Caco-2 (cell line): ENCODE data around the gene SHROOM4. TPM values are rescaled to one million over a fixed set of nuclear protein-coding genes. Genes with fewer than 3 reads are reported as not detected.

Experiments
- BruUV-seq: library from RNA; stranded (reverse); fragments of 400-500 nt; replicated peaks from 2 replicates; lab custom pipeline; 2021; lab: Mats Ljungman, UMichigan
- CTCF ChIA-PET: fragments of 300-600 bp; sonication (Branson Sonifier 250); formaldehyde crosslinking; loops from one replicate; lab custom pipeline; 2022; ENCODE audit warnings: antibody characterized with exemption; lab: Charles Lee
- POLR2A ChIA-PET: fragments of 300-600 bp; sonication (Branson Sonifier 250); formaldehyde crosslinking; loops from one replicate; lab custom pipeline; 2022; ENCODE audit warnings: antibody characterized with exemption; lab: Charles Lee
- DNase-seq, 2 experiments: peaks; one replicate each; pipeline versions ENCODE4 v3.0.0 to v3.0.0-alpha.2; 2020 to 2022
- H3K27me3 ChIP-seq: replicated peaks from 2 replicates; pipeline ENCODE4 v1.6.0; 2011; ENCODE audit warnings: low read length; ENCODE audit not compliant: control insufficient read depth, insufficient read depth
- H3K36me3 ChIP-seq: 2 replicates; pipeline ENCODE4 v1.5.1; 2011; ENCODE audit warnings: low read length; ENCODE audit not compliant: control insufficient read depth, insufficient read depth
- H3K4me1 ChIP-seq: fragments of 250-450 bp; sonication (Bioruptor Pico); 2 replicates; pipeline ENCODE4 v1.5.1; 2020; ENCODE audit warnings: mild to moderate bottlenecking
- H3K4me3 ChIP-seq: 2 replicates; pipeline ENCODE4 v1.5.1; 2011; ENCODE audit warnings: low read depth, mild to moderate bottlenecking, control low read depth, low read length
- H3K9me3 ChIP-seq: fragments of 250-450 bp; sonication (Bioruptor Pico); 2 replicates; pipeline ENCODE4 v1.5.1; 2020; ENCODE audit warnings: mild to moderate bottlenecking, moderate library complexity
- H3K27ac Mint-ChIP-seq: one replicate; pipeline ENCODE4 v1.8.0; 2022; ENCODE audit warnings: mixed read lengths; ENCODE audit not compliant: unreplicated experiment
- H3K27me3 Mint-ChIP-seq: one replicate; pipeline ENCODE4 v1.8.0; 2022; ENCODE audit warnings: mixed read lengths; ENCODE audit not compliant: insufficient read depth, unreplicated experiment
- H3K36me3 Mint-ChIP-seq: one replicate; pipeline ENCODE4 v1.8.0; 2022; ENCODE audit warnings: mild to moderate bottlenecking, mixed read lengths; ENCODE audit not compliant: insufficient read depth, unreplicated experiment
- H3K4me1 Mint-ChIP-seq: one replicate; pipeline ENCODE4 v1.8.0; 2022; ENCODE audit warnings: low read depth, mixed read lengths; ENCODE audit not compliant: unreplicated experiment
- H3K4me3 Mint-ChIP-seq: one replicate; pipeline ENCODE4 v1.8.0; 2022; ENCODE audit warnings: mild to moderate bottlenecking, moderate library complexity, mixed read lengths; ENCODE audit not compliant: unreplicated experiment
- H3K9me3 Mint-ChIP-seq: one replicate; pipeline ENCODE4 v1.8.0; 2022; ENCODE audit warnings: mixed read lengths; ENCODE audit not compliant: unreplicated experiment
- intact Hi-C: fragments of 100-400 bp; cut with micrococcal nuclease; formaldehyde crosslinking; loops from one replicate; pipeline ENCODE4 v1.10.0; 2022; ENCODE audit not compliant: unreplicated experiment
- total RNA-seq: library from RNA; stranded (reverse); gene quantifications from 2 replicates; pipeline ENCODE4 v1.2.3, GENCODE V29; 2022
- TF ChIP-seq, protein P1 (sequence below), 2 experiments: fragments of 200-600 bp in 1 of 2; IDR thresholded peaks; 1 replicate in 1 of 2; 2 replicates in 1 of 2; pipeline versions ENCODE4 v1.5.1 to v1.8.0; 2011 to 2022; ENCODE audit warnings: antibody characterized with exemption in 1 of 2, control low read depth in 1 of 2, inconsistent platforms in 1 of 2, low read depth in 1 of 2, low read length in 1 of 2, mild to moderate bottlenecking in 1 of 2, moderate library complexity in 1 of 2; ENCODE audit not compliant: insufficient read depth in 1 of 2, severe bottlenecking in 1 of 2, unreplicated experiment in 1 of 2

Gene SHROOM4
- total RNA-seq, 1 experiment from 2014 or later, result 0.09 TPM

DNA sequence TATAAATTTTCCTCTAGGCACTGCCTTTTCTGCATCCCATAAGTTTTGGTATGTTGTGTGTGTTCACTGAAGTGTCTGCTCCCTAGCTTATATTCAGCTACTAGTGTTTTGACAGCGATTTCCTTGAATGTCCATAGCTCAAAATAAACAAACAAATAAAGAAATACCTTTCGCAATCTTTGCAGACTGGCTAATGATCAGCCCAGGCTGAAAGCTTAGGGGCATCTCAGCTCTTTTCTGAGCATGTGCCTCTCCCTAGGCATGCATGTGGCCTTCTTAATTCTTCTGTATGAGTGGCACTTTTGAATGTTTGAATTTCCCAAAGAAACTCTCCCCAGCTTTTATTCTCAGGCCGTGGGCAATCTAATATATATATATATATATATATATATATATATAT, 44.6 kb upstream of the SHROOM4 start:
- H3K27me3 Mint-ChIP-seq, result peaks cover 4% of the 10 kb centered on the region
- TF ChIP-seq, protein P1, sequence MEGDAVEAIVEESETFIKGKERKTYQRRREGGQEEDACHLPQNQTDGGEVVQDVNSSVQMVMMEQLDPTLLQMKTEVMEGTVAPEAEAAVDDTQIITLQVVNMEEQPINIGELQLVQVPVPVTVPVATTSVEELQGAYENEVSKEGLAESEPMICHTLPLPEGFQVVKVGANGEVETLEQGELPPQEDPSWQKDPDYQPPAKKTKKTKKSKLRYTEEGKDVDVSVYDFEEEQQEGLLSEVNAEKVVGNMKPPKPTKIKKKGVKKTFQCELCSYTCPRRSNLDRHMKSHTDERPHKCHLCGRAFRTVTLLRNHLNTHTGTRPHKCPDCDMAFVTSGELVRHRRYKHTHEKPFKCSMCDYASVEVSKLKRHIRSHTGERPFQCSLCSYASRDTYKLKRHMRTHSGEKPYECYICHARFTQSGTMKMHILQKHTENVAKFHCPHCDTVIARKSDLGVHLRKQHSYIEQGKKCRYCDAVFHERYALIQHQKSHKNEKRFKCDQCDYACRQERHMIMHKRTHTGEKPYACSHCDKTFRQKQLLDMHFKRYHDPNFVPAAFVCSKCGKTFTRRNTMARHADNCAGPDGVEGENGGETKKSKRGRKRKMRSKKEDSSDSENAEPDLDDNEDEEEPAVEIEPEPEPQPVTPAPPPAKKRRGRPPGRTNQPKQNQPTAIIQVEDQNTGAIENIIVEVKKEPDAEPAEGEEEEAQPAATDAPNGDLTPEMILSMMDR (IDR thresholded peaks at IDR 0.05; ENCODE audit: insufficient read depth in 1 of 2, low read depth in 1 of 2, low read length in 1 of 2, severe bottlenecking in 1 of 2, unreplicated experiment in 1 of 2), result no peak
- H3K27ac Mint-ChIP-seq, result no peak overlapping the region
- CTCF ChIA-PET, result interaction anchor here (0.6 kb wide), 1 partner anchor 124 kb away, joined by 6 read pairs; no protein-coding TSS in a partner anchor
- H3K36me3 Mint-ChIP-seq, result no peaks in the 10 kb centered on the region
- H3K36me3 ChIP-seq, result no peaks in the 10 kb centered on the region
- H3K4me3 Mint-ChIP-seq, result no peak overlapping the region
- BruUV-seq, result no TSS peak
- no peaks in the 10 kb centered on the region for H3K4me1 Mint-ChIP-seq
- H3K4me1 ChIP-seq, result no peaks in the 10 kb centered on the region
- POLR2A ChIA-PET, result no interaction called here
- peaks cover 9% of the 10 kb centered on the region for H3K9me3 Mint-ChIP-seq
- no peak overlapping the region for H3K4me3 ChIP-seq
- no peaks in the 10 kb centered on the region for H3K9me3 ChIP-seq
- intact Hi-C loops, result no loop called here
- H3K27me3 ChIP-seq, result no peaks in the 10 kb centered on the region
- DNase-seq, result no peak

DNA sequence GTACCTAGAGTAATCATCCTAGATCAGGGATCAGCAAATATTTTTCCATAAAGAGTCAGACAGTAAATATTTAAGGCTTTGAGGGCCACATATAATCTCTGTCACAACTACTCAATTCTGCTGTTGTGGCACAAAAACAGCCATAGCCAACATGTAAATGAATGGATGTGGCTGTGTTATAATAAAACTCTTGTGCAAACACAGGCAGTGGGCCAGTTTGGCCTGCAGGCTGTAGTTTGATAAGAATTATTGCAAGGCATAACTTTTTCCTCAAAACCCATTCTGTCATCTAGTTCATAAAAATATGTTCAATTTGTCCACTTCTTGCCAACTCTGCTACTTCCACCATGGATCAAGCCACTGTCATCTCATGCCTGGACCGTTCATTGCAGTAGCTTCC, 39.4 kb upstream of the SHROOM4 start:
- peaks cover 5% of the 10 kb centered on the region for H3K27me3 Mint-ChIP-seq
- intact Hi-C loops, result no loop called here
- Histone ChIP-seq H3K36me3 (no peaks in the 10 kb centered on the region), H3K27me3 (no peaks in the 10 kb centered on the region), H3K4me1 (no peaks in the 10 kb centered on the region), H3K9me3 (no peaks in the 10 kb centered on the region), H3K4me3 (no peak overlapping the region)
- CTCF ChIA-PET, result no interaction called here
- peaks cover 5% of the 10 kb centered on the region for H3K9me3 Mint-ChIP-seq
- TF ChIP-seq, protein P1 (IDR thresholded peaks at IDR 0.05; ENCODE audit: insufficient read depth in 1 of 2, low read depth in 1 of 2, low read length in 1 of 2, severe bottlenecking in 1 of 2, unreplicated experiment in 1 of 2), result no peak
- no peak overlapping the region for H3K27ac Mint-ChIP-seq
- H3K36me3 Mint-ChIP-seq, result no peaks in the 10 kb centered on the region
- no peak overlapping the region for H3K4me3 Mint-ChIP-seq
- DNase-seq, result no peak
- no TSS peak for BruUV-seq
- POLR2A ChIA-PET, result no interaction called here
- no peaks in the 10 kb centered on the region for H3K4me1 Mint-ChIP-seq

DNA sequence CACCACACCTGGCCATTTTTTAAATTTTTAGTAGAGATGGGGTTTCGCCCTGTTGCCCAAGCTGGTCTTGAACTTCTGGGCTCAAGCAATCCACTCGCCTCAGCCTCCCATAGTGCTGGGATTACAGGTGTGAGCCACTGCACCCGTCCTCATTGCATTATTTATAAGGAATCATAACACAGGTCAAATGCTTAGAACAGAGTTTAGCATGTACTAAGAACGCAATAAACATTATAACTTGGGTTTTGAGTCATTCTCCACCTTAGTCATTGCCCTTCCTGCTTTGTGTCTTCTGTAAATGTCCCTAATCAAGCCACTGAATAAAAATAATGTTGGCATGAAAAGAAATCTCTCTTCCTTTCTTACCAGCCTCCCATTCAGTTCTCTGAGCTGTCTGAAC, 38.5 kb upstream of the SHROOM4 start:
- H3K9me3 Mint-ChIP-seq, result no peaks in the 10 kb centered on the region
- Histone ChIP-seq H3K9me3 (no peaks in the 10 kb centered on the region), H3K36me3 (no peaks in the 10 kb centered on the region), H3K27me3 (no peaks in the 10 kb centered on the region), H3K4me1 (no peaks in the 10 kb centered on the region), H3K4me3 (no peak overlapping the region)
- no peak for DNase-seq
- no TSS peak for BruUV-seq
- H3K36me3 Mint-ChIP-seq, result no peaks in the 10 kb centered on the region
- H3K27me3 Mint-ChIP-seq, result peaks cover 2% of the 10 kb centered on the region
- H3K27ac Mint-ChIP-seq, result no peak overlapping the region
- H3K4me1 Mint-ChIP-seq, result no peaks in the 10 kb centered on the region
- TF ChIP-seq, protein P1 (IDR thresholded peaks at IDR 0.05; ENCODE audit: insufficient read depth in 1 of 2, low read depth in 1 of 2, low read length in 1 of 2, severe bottlenecking in 1 of 2, unreplicated experiment in 1 of 2), result no peak
- CTCF ChIA-PET, result no interaction called here
- intact Hi-C loops, result no loop called here
- no peak overlapping the region for H3K4me3 Mint-ChIP-seq
- POLR2A ChIA-PET, result no interaction called here
